Skeletal muscle satellite cell (primary cell): ENCODE data around the gene DNAAF6.

Experiments
- H3K27me3 ChIP-seq: 2 replicates; pipeline ENCODE4 v1.7.0; 2013; ENCODE audit warnings: low read length; ENCODE audit not compliant: control insufficient read depth, insufficient read depth
- H3K36me3 ChIP-seq: 2 replicates; pipeline ENCODE4 v1.7.0; 2013; ENCODE audit warnings: mild to moderate bottlenecking, control low read depth, low read length; ENCODE audit not compliant: insufficient read depth
- H3K4me1 ChIP-seq: 2 replicates; pipeline ENCODE4 v1.7.0; 2013; ENCODE audit warnings: low read length; ENCODE audit not compliant: control insufficient read depth, insufficient read depth
- H3K4me2 ChIP-seq: 2 replicates; pipeline ENCODE4 v1.7.0; 2013; ENCODE audit warnings: mild to moderate bottlenecking, low read length
- H3K4me3 ChIP-seq: 2 replicates; pipeline ENCODE4 v1.7.0; 2013; ENCODE audit warnings: low read length
- H3K9ac ChIP-seq: 2 replicates; pipeline ENCODE4 v1.7.0; 2013; ENCODE audit warnings: mild to moderate bottlenecking, low read depth, low read length, moderate library complexity
- H3K9me3 ChIP-seq: replicated peaks from 2 replicates; pipeline ENCODE4 v1.7.0; 2013; ENCODE audit warnings: mild to moderate bottlenecking, control low read depth, low read length

DNAAF6 gene

GRCh38 chrX:107207089-107207488, 678 bp downstream of the DNAAF6 start:
- Histone ChIP-seq H3K27me3 (peaks cover 2% of the 10 kb centered on the region), H3K4me2 (no peak overlapping the region), H3K9ac (no peak overlapping the region)

GRCh38 chrX:107207943-107208342, 1.5 kb downstream of the DNAAF6 start:
- no peak overlapping the region for H3K4me3 ChIP-seq
- H3K4me1 ChIP-seq, result peaks cover 5% of the 10 kb centered on the region
- H3K9ac ChIP-seq, result no peak overlapping the region
- H3K27me3 ChIP-seq, result peaks cover 11% of the 10 kb centered on the region
- H3K4me2 ChIP-seq, result no peak overlapping the region
- H3K36me3 ChIP-seq, result no peaks in the 10 kb centered on the region
- H3K9me3 ChIP-seq, result no peaks in the 10 kb centered on the region

More at GRCh38 chrX:107207089-107207488, 678 bp downstream of the DNAAF6 start:
- Histone ChIP-seq H3K9me3 (no peaks in the 10 kb centered on the region), H3K4me1 (peaks cover 5% of the 10 kb centered on the region), H3K36me3 (no peaks in the 10 kb centered on the region), H3K4me3 (no peak overlapping the region)

DNA sequence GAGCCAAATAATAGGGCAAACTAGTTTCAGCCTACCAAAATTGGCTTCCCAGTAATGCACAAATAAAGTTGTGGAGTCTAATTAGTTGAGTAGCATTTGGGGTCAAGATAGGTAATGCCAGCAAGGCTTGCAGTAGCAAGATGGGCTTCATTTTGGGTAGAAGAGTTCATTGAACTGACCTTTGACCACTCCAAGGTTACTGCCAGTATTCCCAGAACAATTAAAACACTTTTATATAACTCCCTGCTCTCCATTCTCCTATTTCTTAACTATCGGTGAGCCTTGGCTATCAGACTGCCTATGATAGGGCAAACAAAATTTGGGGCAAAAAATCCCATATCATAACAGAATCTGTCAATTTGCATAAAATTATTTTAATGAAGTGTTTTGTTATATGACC, 7.1 kb downstream of the DNAAF6 start:
- no peaks in the 10 kb centered on the region for H3K36me3 ChIP-seq
- no peak overlapping the region for H3K4me3 ChIP-seq
- peaks cover 33% of the 10 kb centered on the region for H3K27me3 ChIP-seq
- H3K9ac ChIP-seq, result no peak overlapping the region
- H3K4me1 ChIP-seq, result no peaks in the 10 kb centered on the region
- no peaks in the 10 kb centered on the region for H3K9me3 ChIP-seq
- no peak overlapping the region for H3K4me2 ChIP-seq

GRCh38 chrX:107226757-107227156, 20.3 kb downstream of the DNAAF6 start:
- H3K4me3 ChIP-seq, result no peak overlapping the region
- H3K4me1 ChIP-seq, result no peaks in the 10 kb centered on the region
- no peaks in the 10 kb centered on the region for H3K9me3 ChIP-seq
- no peaks in the 10 kb centered on the region for H3K36me3 ChIP-seq
- no peaks in the 10 kb centered on the region for H3K27me3 ChIP-seq
- H3K4me2 ChIP-seq, result no peak overlapping the region
- H3K9ac ChIP-seq, result no peak overlapping the region

DNA sequence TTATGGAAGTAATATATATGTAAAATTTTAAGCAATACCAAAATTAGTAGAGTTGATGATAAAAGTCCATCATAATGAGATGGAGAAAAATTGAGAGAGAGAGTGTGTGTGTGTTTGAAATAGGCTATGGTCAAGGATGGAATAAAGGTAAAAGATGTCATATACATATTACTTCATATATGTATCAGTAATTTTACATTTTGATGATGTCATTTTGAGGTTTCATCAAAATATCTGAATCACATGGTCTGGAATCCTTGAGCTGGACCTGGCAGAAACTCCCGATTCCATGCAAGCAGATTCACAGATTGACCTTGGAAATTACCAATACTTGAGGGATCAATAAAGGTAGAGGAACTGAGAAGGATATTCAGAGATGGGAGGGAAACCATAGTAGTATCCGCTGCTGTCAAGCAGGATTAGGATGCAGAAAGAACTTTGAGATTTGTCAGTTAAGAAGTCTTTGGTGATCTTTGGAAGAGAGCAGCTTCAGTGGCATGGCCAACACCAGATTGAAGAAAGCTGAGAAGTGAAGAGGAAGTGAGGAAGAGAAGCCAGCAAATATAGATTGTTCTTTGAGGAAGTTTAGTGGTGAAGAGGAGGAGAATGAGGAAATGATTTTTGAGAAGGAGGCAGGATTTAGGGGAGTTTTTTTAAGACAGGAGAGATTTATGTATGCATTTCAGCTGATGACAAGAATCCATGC, 21.5 kb downstream of the DNAAF6 start:
- Histone ChIP-seq H3K9me3 (no peaks in the 10 kb centered on the region), H3K4me2 (no peak overlapping the region), H3K36me3 (no peaks in the 10 kb centered on the region), H3K4me3 (no peak overlapping the region), H3K4me1 (no peaks in the 10 kb centered on the region), H3K9ac (no peak overlapping the region), H3K27me3 (no peaks in the 10 kb centered on the region)

GRCh38 chrX:107228486-107228819, 22.0 kb downstream of the DNAAF6 start:
- Histone ChIP-seq H3K9me3 (no peaks in the 10 kb centered on the region), H3K27me3 (no peaks in the 10 kb centered on the region), H3K4me2 (no peak overlapping the region), H3K4me1 (no peaks in the 10 kb centered on the region), H3K9ac (no peak overlapping the region), H3K4me3 (no peak overlapping the region), H3K36me3 (no peaks in the 10 kb centered on the region)

GRCh38 chrX:107272431-107272921, 66.1 kb downstream of the DNAAF6 start:
- no peak overlapping the region for H3K4me3 ChIP-seq
- no peak overlapping the region for H3K9ac ChIP-seq
- H3K27me3 ChIP-seq, result peaks cover 16% of the 10 kb centered on the region
- H3K9me3 ChIP-seq, result no peaks in the 10 kb centered on the region
- H3K4me1 ChIP-seq, result no peaks in the 10 kb centered on the region
- no peaks in the 10 kb centered on the region for H3K36me3 ChIP-seq
- peak overlapping the region; percentile 52 for H3K4me2 ChIP-seq

DNA sequence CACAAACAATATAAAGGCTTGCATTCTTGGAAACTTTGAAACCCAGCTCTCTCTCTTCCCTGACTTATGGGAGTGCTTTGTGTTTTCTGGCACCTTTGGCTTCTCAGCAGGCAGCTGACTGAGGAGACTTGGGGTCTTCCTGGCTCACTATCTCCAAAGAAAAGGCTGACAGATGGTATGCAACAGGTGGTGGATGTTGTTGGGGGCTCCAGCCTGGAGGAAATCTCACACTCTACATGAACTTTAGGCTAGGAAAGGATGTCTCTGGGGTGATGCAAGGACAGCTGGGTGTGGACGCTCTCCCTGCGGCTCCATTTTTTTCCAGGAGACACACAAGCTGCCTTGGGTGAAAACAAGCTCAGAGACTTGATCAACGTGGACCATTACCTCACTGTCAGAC, 67.4 kb downstream of the DNAAF6 start:
- Histone ChIP-seq H3K27me3 (peaks cover 13% of the 10 kb centered on the region), H3K9ac (no peak overlapping the region), H3K4me3 (no peak overlapping the region), H3K9me3 (no peaks in the 10 kb centered on the region), H3K4me1 (no peaks in the 10 kb centered on the region), H3K36me3 (no peaks in the 10 kb centered on the region), H3K4me2 (no peak overlapping the region)

GRCh38 chrX:107288676-107289075, 82.3 kb downstream of the DNAAF6 start:
- Histone ChIP-seq H3K27me3 (peaks cover 42% of the 10 kb centered on the region), H3K4me3 (no peak overlapping the region), H3K9ac (no peak overlapping the region), H3K4me1 (no peaks in the 10 kb centered on the region), H3K36me3 (no peaks in the 10 kb centered on the region), H3K9me3 (no peaks in the 10 kb centered on the region), H3K4me2 (no peak overlapping the region)

- H3K36me3 ChIP-seq, result no peaks in the 10 kb centered on the region
- H3K27me3 ChIP-seq, result peaks cover 37% of the 10 kb centered on the region
- no peaks in the 10 kb centered on the region for H3K9me3 ChIP-seq
- no peak overlapping the region for H3K4me3 ChIP-seq
- no peak overlapping the region for H3K4me2 ChIP-seq
- no peak overlapping the region for H3K9ac ChIP-seq
- H3K4me1 ChIP-seq, result no peaks in the 10 kb centered on the region
These were observed 83.6 kb downstream of the DNAAF6 start for GRCh38 chrX:107290019-107290418.

- no peak overlapping the region for H3K4me2 ChIP-seq
- no peaks in the 10 kb centered on the region for H3K9me3 ChIP-seq
- H3K9ac ChIP-seq, result no peak overlapping the region
- no peaks in the 10 kb centered on the region for H3K36me3 ChIP-seq
- peaks cover 33% of the 10 kb centered on the region for H3K27me3 ChIP-seq
- no peak overlapping the region for H3K4me3 ChIP-seq
- H3K4me1 ChIP-seq, result no peaks in the 10 kb centered on the region
These were observed 86.6 kb downstream of the DNAAF6 start for GRCh38 chrX:107293056-107293455.
